GM18861 (cell line): ENCODE results near the gene CNTRL.
"Not testable (repeated sequence)": the region's sequence is repeated elsewhere in the genome, so short reads cannot be mapped to it uniquely, and the experiment has no call there.

Experiments
- ATAC-seq: cut with Tn5 transposase; IDR thresholded peaks from one replicate; pipeline ENCODE4 v1.9.1; 2021; ENCODE audit not compliant: unreplicated experiment

Gene CNTRL

DNA sequence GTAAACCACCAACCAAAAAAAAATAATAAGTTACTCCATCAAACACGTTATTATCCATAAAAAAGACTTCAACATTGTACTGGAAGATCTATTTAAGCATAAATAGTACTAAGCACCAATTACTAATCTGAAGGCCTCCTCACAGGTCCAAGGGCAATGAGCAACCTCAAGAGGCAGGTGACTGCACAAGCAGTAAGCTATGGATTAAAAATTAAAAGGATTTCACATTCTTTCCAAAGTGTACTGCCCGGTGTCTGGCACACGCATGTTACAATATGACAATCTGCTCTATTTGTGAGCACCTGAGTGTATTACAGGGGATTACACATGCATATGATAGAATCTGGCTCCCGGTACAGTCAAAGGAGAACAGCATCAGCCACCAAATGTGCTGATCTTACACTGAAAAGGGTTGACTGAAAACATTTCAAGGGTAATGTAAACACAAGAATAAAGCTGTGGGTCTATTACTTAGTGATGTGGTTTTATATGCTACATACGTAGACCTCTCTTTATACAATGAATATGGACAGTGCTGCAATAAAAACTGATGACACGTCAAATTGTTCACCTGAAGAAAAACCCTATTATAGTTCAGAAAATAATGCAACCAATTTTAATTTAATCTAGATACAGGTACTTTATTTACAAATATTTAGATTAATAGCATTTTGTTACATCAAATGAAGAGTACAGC, 104.1 kb downstream of the CNTRL start:
- no peak for ATAC-seq

DNA sequence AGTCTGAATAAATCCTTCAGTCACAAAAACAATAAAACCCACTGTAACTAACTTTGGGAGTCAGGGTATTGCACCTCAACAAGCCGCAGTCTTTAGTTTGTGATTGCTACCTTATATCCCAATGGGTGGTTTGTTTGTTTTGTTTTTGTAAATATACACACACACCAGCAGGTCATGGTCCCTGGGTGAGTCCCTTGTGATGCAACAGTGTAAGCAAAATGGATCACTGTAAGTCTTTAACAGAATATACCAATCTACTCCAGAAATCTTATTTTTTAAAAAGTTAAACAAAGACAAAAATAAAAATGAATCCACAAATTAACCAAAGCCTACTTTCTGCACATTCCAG, 104.6 kb downstream of the CNTRL start:
- ATAC-seq: not testable (repeated sequence)

DNA sequence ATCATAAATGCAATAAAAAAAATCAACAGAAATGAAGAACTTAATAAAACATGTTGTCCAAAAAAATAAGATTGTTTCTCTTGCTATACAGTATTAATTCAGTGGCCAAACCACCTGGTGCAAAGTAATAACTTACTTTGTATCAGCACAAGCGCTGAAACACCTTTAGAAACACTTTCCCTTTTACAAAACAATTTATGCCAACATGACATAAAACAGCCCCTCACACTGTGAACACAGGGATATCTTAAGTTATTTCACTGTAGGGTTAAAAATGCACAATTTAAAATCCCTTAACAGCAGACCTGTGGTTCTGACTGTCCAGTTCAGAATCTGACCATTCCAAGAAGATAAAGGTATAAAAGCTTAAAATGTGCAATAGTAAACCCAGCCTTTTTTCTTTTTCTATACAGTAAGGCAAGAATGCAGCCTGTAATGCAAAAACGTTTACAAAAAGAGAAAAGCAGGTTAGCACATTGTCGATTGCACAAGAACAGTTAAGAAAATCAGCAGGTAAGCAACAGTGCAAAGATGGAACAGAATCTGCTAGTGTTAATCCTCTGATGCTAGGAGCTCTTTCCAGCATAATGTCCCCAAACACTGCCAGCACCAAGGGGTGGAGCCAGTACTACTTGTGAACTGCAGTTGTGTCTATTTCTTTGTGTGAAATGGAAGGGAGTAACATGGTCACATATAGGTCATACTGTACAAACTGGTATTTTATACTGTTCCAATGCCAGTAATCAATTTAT, 105.4 kb downstream of the CNTRL start:
- ATAC-seq: no peak

DNA sequence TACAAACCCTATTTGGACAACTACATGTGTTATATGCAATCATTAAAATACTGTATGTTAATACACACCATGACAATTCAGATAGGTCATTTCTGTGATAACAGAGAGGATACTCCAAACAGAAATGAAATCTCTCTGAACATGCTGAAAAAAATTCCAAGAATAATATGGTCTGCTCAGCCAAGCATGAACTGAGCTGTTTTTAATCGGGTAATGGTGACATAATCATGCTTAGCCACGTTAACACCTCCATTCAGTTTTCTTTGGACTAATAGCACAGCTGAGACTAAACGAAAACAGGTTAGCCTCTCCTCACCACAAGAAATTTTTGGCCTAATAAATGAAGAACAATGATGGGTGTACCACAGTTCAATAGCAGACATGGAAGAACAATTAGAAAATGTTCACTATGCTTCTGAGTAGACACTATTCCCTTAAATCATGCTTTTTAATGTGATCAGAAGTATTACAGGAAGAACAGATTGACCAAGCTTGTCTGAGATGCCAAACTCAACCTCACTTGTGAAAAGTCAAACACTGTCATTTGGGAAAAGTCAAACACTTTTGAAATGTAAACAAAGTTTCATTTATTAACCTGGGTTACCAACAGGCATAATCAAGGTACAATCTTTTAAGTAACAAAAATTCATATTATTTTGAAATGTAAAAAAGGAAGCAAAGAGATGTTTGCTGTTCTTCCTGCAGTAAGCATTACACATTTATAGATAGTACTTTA, 107.5 kb downstream of the CNTRL start:
- ATAC-seq: no peak

DNA sequence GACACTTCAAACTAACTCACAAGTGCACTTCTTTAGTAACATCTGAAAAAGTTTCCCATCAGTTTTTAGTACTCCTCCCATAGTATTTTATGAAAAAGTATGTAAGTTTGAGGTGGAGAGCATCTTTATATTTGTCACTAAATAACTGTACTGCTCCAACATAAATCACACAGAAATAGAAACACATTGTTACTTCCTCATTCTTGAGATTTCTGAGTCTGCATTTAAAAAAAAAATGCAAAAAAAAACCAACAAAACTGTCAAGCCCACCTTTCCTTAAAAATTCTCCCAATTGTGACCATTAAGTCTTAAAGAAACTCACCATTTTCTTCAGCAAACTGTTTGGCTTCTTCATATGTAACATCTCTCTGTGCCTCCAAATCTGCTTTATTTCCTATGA, 108.2 kb downstream of the CNTRL start:
- ATAC-seq: no peak

DNA sequence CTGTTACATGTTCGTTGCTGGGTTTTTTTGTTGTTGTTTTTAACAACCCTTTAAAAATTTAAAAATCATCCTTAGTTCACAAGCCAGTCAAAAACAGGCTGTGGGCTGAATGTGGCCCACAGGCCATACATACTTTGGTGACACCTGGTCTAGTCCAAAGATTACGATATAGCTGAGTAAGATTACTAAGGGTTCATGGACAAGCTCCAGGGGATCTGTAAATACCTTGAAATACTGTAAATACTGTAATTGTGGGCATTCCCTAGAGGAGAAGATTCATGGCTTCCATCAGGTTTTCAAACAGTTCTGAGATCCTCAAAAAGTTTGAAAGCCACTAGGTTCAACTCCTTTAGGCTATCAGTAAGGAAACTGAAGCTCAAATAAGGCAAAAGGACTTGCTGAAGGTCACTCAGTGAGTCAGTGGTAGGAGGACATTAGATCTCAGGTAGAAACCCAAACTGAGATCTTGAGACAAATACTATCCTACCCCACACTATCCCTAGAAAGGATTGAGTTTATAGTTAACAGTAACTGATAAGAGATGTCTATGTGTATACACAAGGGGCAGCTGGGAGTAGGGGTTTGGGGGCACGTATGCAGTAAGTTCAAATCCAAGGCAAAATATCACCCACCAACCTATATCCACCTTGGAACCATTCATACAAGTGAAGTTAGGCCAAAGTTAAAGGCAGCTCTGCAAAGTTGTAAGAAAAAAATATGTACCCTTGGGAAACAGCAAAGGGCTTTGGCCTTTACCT, 109.1 kb downstream of the CNTRL start:
- ATAC-seq: no peak

DNA sequence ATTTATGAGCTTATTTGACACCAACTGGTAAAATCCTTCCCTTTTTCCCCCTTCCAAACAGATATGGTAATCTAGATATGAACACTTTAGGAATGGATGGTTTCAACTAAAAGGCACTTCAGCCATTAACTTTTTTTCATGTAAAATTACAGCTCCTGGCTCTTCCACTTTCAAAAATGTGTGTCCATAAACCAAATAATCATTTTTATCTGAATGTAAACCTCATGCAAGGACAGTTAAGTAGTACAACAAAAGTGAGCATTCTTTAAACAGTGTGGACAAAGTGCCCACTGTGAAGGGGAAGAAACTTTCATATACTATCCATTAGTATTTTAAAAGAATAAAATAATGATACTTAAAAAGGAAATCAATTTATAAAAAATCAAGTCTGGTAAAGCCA, 109.7 kb downstream of the CNTRL start:
- ATAC-seq: no peak

DNA sequence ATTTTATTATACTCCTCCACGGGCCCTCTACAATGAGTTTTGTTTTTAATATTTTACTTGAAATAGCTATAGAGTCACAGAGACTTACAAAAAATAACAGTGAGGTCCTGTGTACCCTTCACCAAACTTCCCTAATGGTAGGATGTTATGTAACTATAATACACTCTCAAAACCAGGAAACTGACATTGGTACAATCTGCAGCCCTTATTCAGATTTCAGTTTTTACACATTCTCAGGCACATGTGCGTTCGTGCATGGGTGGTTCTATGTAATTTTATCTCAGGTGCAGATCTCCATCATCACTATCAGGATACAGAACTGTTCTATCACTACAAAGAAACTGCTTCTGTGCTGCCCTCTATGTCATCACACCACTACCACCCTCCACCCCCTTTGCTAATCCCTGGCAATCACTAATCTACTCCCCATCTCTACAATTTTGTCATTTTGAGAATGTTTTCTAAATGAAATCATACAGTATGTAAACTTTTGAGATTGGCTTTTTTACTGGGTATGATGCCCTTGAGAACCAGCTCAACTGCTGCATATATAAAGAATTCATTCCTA, 110.5 kb downstream of the CNTRL start:
- no peak for ATAC-seq

DNA sequence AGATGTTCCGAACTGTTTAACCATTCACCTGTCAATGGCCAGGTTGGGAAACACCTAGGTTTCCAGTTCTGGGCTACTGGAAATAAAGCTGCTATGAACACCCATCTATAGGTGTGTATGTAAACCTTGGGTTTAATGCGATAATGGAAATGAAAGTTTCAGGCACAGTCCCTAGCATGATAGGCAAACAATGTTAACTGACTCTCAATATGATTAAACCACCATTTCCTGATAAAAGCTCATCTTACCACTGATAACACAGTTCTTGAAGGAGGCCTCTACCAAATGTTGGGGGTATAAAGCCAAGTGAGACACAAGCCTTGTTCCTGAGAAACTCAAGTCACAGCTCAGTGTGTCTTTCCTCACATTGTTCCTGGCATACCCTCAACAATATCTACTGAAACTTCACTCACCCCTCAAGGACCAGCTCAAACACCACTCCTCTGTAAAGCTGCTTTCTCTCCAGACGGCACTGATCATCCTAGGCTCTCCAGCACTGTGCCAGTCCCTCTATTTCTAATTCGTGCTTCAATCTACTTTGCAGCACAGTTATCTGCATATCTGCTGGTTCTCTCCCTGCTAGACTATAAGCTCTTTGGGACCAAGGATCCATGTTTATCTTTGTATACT, 111.1 kb downstream of the CNTRL start:
- no peak for ATAC-seq

DNA sequence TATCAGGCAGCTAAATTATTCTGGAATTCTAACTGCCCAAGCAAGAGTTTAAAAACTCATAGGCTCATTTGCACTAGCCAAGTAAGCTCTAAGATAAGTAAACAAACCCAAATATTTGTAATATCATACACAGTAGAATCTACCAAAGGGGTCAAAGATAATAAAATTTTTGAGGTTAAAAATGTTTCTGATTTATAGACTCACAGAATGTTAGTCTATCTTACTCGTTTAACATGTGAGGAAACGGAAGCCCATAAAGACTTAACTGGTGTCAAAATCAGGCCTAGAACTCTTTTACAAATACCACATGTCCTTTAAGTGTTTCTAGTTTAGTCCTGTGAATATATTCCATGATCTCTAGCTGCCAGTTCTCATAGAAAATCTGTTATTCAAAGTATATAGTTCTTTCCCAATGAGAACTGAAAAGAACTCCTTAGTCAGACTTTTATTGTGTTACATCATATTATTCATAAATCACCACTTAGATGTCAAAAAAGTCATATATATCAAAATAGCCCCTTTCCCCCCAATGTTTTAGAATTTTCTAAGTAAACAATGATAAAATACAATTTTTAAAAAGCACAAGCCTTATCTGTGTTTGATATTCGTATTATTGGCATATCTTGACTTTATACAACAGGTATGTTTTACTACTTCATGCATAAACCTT, 113.0 kb downstream of the CNTRL start:
- no peak for ATAC-seq

DNA sequence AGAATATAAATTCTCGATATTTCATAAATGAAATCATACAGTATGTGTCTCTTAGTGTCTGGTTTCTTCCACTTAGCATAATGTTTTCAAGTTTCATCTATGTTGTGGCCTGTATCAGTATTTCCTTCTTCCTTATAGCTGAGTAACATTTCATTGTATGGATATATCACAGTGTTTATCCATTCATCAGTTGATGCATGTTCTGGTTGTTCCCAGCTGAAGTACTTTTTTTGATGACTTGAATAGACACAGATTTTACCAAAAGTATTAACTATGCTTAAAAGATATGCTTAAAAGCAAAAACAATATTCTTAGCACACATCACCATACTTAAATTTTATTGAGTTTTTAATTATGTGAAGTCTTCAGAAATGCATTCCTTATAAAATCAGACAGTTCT, 114.3 kb downstream of the CNTRL start:
- no peak for ATAC-seq

DNA sequence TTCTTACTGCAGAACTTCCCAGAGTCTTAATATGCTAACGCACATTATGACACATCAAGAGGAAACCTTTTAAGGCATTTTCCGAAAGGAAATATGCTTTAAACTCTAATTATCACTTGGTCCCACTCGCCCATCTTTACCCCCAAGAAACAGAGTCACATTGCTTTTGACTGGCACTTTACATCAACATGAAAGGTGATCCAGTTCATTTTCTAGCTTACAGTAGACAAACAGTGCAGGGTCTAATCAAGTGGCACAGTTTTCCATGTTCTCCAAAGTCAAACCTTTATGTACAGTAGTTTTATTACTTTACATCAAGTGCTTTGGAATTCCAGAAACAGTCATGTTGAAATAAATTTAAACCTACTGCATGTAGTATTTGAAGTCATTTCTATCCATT, 114.9 kb downstream of the CNTRL start:
- ATAC-seq: no peak

DNA sequence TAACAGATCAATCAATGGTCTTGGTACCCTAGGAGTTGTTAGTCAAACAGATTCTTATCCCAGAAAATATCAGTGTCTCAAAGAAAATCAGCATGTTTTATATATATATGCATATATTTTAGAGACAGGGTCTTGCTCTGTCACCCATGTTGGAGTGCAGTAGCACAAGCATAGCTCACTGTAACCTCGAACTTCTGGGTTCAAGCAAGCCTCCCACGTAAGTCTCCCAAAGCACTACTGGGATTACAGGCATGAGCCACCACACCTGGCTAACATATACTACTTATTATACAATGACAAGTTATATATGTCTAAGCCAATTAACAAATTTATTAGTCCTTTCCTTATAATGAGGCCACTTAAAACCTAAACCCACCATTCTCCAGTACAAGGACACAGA, 116.5 kb downstream of the CNTRL start:
- no peak for ATAC-seq

DNA sequence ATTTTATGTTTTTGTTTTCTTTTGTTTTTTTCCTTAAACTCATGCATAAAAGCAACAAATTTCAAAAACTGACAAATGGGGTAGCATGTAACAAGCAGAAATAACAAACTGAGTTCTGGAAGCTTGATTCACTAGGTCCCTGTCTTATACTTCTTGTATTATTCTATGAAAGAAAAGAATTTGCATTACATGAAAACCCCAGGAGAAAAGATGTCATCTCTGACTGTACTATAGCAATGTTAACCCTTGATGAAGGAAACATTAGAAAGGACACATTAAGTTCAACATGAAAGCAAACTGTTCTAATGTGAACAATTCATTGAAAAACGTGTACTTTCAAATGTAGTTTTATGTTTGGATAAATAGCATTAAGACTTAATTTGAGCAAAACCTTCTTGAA, 117.8 kb downstream of the CNTRL start:
- no peak for ATAC-seq

DNA sequence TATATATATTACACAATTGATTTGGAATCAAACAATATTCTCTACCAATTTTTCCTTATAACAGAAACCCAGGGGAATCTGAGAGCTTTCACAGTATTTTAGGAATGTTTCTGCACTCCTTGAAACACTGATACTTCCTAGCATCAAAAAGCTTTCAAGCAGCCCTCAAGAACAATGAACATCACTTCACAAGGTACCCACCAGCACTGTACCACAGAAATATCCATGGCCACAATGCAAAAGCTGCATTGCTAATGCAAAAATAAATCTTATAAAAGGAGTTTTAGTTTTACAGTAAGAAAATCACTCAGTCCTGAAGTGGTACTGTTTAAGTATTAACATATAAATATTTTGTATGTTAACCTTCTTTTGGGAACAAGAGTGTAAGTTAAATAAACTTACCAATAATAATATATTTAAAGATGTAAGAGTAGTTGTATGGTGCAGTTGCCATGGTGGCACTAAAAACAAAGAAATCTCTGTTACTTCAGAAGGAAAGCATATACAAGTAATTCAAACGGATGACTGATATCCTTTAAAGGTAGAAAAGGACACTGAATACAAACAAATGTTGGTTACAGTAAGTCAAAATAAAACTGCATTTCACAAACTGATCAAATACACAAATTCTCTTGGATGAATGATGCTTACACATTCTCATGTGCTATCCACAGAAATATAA, 118.3 kb downstream of the CNTRL start:
- ATAC-seq: no peak

DNA sequence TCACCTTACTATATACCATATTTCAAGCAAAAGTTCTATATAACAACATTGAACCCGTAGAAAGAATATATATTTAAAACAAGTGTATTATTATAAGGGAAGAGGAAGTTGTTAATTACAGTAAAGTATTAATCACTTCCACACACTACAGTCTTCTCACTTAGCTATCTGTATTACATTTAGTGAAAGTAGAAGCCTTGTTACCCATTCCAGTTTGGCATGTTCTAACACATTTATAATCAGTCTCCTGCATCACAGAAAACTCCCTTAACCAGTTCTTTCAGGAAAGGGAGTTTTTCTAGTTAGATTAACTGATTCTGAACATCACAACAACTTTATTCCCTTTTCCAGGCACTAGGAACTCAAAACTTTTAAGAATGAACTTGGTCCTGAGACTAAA, 120.0 kb downstream of the CNTRL start:
- ATAC-seq: no peak

DNA sequence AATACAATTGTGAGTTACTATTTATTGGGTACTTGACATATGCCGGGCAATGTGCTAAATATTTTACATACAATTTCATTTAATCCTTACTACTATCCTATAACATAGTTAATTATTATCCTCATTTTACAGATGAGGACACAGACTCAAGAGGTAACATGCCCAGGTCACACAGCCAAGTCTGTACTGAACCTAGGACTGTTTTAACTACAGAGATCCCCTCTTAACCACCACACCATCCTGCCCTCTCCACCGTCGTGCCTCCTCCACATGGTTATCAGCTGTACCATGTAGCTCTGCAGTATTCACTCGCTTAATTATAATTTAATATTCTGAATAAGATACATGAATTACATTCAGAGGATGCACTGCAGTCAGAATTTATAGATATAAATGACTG, 121.6 kb downstream of the CNTRL start:
- ATAC-seq: peak; percentile 33

DNA sequence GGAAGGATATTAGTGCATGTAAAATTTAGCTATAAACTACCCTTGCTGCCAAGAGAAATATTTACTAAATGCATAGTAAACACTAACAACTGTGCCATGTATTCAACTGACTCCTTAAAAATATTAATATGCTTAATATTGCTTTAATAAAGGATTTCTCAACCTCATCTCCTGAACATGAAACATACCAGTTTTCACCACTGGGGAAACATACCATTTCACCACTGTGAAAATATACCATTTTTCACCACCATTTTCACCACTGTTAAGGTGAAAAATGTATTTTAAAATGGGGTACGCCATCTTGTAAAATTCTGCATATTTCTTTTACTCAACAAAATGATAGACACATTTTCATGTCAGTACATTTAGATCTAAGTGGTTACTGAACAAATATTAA, 122.4 kb downstream of the CNTRL start:
- ATAC-seq: no peak

DNA sequence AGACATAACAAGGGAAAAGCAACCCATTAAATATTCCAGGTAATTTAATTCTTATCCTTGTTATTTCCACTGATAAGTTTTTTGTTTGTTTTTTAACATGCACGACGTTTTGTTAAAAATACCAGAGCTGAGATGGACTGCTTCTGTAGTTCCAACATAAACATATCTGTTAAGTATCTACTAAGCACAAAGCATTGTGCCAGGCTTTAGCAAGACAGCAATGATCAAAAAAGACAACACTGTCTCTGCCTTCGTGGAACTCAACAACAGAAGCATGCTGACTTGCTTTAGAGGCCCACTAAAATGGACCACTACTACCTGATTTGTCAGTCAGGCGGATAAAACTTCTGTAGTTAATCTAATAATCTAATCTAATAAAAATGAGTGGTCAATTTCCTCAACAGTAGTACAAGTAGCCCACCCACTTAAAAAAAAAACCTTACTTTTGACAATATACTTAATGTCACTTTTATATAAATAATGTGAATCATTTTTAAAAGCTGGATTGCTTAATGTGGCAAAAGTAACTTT, 123.8 kb downstream of the CNTRL start:
- ATAC-seq: no peak
